OCI-LY1 (cell line): ENCODE measurements around the gene ERICH6.

Experiments
- H2AFZ ChIP-seq: fragments of 200-600 bp; sonication (generic), shearing (Covaris generic); 2 replicates; pipeline ENCODE4 v1.6.0; 2014; ENCODE audit warnings: antibody characterized with exemption, mild to moderate bottlenecking, low read length
- H3F3A ChIP-seq: fragments of 200-600 bp; sonication (generic), shearing (Covaris generic); 2 replicates; pipeline ENCODE4 v1.6.0; 2014; ENCODE audit warnings: mild to moderate bottlenecking, antibody characterized with exemption, low read length, moderate library complexity; ENCODE audit not compliant: insufficient read depth
- H3K27ac ChIP-seq: fragments of 200-600 bp; sonication (generic); 2 replicates; pipeline ENCODE4 v1.5.1; 2014; ENCODE audit warnings: low read length, mixed run types, mild to moderate bottlenecking, low read depth; ENCODE audit not compliant: poor library complexity, severe bottlenecking
- H3K27me3 ChIP-seq: fragments of 200-600 bp; sonication (generic); 2 replicates; pipeline ENCODE4 v1.6.0; 2014; ENCODE audit warnings: antibody characterized with exemption, mild to moderate bottlenecking, low read length, moderate library complexity; ENCODE audit not compliant: insufficient read depth
- H3K36me3 ChIP-seq: fragments of 200-600 bp; sonication (generic); 2 replicates; pipeline ENCODE4 v1.6.1; 2014; ENCODE audit warnings: mild to moderate bottlenecking, antibody characterized with exemption, low read length, moderate library complexity, mixed read lengths; ENCODE audit not compliant: insufficient read depth
- H3K4me1 ChIP-seq: fragments of 200-600 bp; sonication (generic); 2 replicates; pipeline ENCODE4 v1.5.1; 2014; ENCODE audit warnings: mild to moderate bottlenecking, low read length, moderate library complexity; ENCODE audit not compliant: insufficient read depth, severe bottlenecking
- H3K4me2 ChIP-seq: fragments of 200-600 bp; sonication (generic), shearing (Covaris generic); 2 replicates; pipeline ENCODE4 v1.6.1; 2014; ENCODE audit warnings: low read length
- H3K4me3 ChIP-seq: fragments of 200-600 bp; sonication (generic); 2 replicates; pipeline ENCODE4 v1.5.1; 2014; ENCODE audit warnings: low read length, low read depth, mild to moderate bottlenecking, mixed read lengths; ENCODE audit not compliant: poor library complexity, severe bottlenecking
- H3K79me2 ChIP-seq: fragments of 200-600 bp; shearing (Covaris generic); 2 replicates; pipeline ENCODE4 v1.6.1; 2016; ENCODE audit warnings: mixed run types, low read length, mixed read lengths; ENCODE audit not compliant: insufficient read depth
- H3K9ac ChIP-seq: fragments of 200-600 bp; sonication (generic), shearing (Covaris generic); 2 replicates; pipeline ENCODE4 v1.6.1; 2014; ENCODE audit warnings: mild to moderate bottlenecking, low read length, mixed read lengths
- H3K9me2 ChIP-seq: fragments of 200-600 bp; sonication (generic), shearing (Covaris generic); 2 replicates; pipeline ENCODE4 v1.6.1; 2014; ENCODE audit warnings: low read depth, mild to moderate bottlenecking, low read length, mixed read lengths
- H3K9me3 ChIP-seq: fragments of 200-600 bp; shearing (Covaris generic); 2 replicates; pipeline ENCODE4 v1.6.1; 2014; ENCODE audit warnings: low read length, mixed read lengths
- H4K20me1 ChIP-seq: fragments of 200-600 bp; sonication (generic), shearing (Covaris generic); 2 replicates; pipeline ENCODE4 v1.6.0; 2016; ENCODE audit warnings: mild to moderate bottlenecking, low read length; ENCODE audit not compliant: insufficient read depth
- CTCF ChIP-seq: fragments of 200-600 bp; sonication (generic), shearing (Covaris generic); IDR thresholded peaks from 2 replicates; pipeline ENCODE4 v1.5.1; 2017; ENCODE audit warnings: mild to moderate bottlenecking, antibody characterized with exemption, low read length, moderate library complexity, mixed read lengths
- EZH2 ChIP-seq: fragments of 200-600 bp; sonication (generic), shearing (Covaris generic); IDR thresholded peaks from 2 replicates; pipeline ENCODE4 v1.8.0; 2017; ENCODE audit warnings: borderline replicate concordance, mixed run types, mild to moderate bottlenecking, antibody characterized with exemption, low read length, moderate library complexity, mixed read lengths

ERICH6 gene

GRCh38 chr3:150635526-150635925, 68.2 kb downstream of the ERICH6 start:
- Histone ChIP-seq H4K20me1 (no peaks in the 10 kb centered on the region), H3K9ac (no peak overlapping the region), H3K27me3 (no peaks in the 10 kb centered on the region), H3K36me3 (peaks cover 16% of the 10 kb centered on the region), H3K27ac (no peak overlapping the region), H3K9me2 (no peaks in the 10 kb centered on the region), H3K79me2 (no peaks in the 10 kb centered on the region), H3K4me3 (no peak overlapping the region), H3K4me2 (no peak overlapping the region), H3K4me1 (peaks cover 12% of the 10 kb centered on the region), H3F3A (no peaks in the 10 kb centered on the region), H3K9me3 (no peaks in the 10 kb centered on the region), H2AFZ (no peak overlapping the region)
- TF ChIP-seq CTCF: no peak
- TF ChIP-seq EZH2: no peak

GRCh38 chr3:150635076-150635475, 68.6 kb downstream of the ERICH6 start:
- peaks cover 21% of the 10 kb centered on the region for H3K36me3 ChIP-seq
- no peaks in the 10 kb centered on the region for H3K27me3 ChIP-seq
- no peaks in the 10 kb centered on the region for H3K79me2 ChIP-seq
- no peaks in the 10 kb centered on the region for H4K20me1 ChIP-seq
- H3F3A ChIP-seq: no peaks in the 10 kb centered on the region
- H3K4me3 ChIP-seq: no peak overlapping the region
- H3K9me3 ChIP-seq: no peaks in the 10 kb centered on the region
- H3K9me2 ChIP-seq: no peaks in the 10 kb centered on the region
- H3K4me2 ChIP-seq: no peak overlapping the region
- H3K4me1 ChIP-seq: peaks cover 12% of the 10 kb centered on the region
- H3K9ac ChIP-seq: no peak overlapping the region
- H3K27ac ChIP-seq: no peak overlapping the region
- TF ChIP-seq CTCF (no peak), EZH2 (no peak)
- no peak overlapping the region for H2AFZ ChIP-seq

GRCh38 chr3:150631515-150632221, 72.1 kb downstream of the ERICH6 start:
- no peak overlapping the region for H2AFZ ChIP-seq
- H4K20me1 ChIP-seq: no peaks in the 10 kb centered on the region
- H3K4me3 ChIP-seq: no peak overlapping the region
- no peak for TF ChIP-seq CTCF
- TF ChIP-seq EZH2: no peak
- H3K27ac ChIP-seq: no peak overlapping the region
- H3F3A ChIP-seq: no peaks in the 10 kb centered on the region
- H3K4me2 ChIP-seq: no peak overlapping the region
- no peaks in the 10 kb centered on the region for H3K9me2 ChIP-seq
- no peak overlapping the region for H3K9ac ChIP-seq
- H3K9me3 ChIP-seq: no peaks in the 10 kb centered on the region
- H3K79me2 ChIP-seq: no peaks in the 10 kb centered on the region
- H3K4me1 ChIP-seq: peaks cover 12% of the 10 kb centered on the region
- H3K27me3 ChIP-seq: no peaks in the 10 kb centered on the region
- peaks cover 55% of the 10 kb centered on the region for H3K36me3 ChIP-seq
